ENCODE data around the gene SLC9A6. TPM values are rescaled to one million over a fixed set of nuclear protein-coding genes. Genes with fewer than 3 reads are reported as not detected.
A peak's percentile ranks its signal among the peaks of the same experiment; 100 is the strongest.

Gene SLC9A6
- total RNA-seq (2016; rRNA removed; fragmentation: Illumina TruSeq; extraction: Trizol) (5.1 and 8.0 TPM in 2 replicates), polyA plus RNA-seq (2011; rRNA removed) (3.9 TPM in 2 replicates), polyA minus RNA-seq (2011; rRNA and poly(A)+ RNA removed; ENCODE audit: low replicate concordance) (12.2 and 28.7 TPM in 2 replicates), Bru-seq, nascent RNA (percentile 41 among the genes with signal in this experiment), BruChase-seq, experiment 1, labeled RNA remaining after a 6-hour chase (percentile 51 among the genes with signal in this experiment), BruChase-seq, experiment 2, labeled RNA remaining after a 2-hour chase (percentile 42 among the genes with signal in this experiment)
- total RNA-seq (2016; cell fraction: cytosol; rRNA removed; fragmentation: Illumina TruSeq; extraction: Trizol; ENCODE audit: low read depth), result 0.81 and 1.1 TPM in 2 replicates
- total RNA-seq (2016; cell fraction: insoluble cytoplasmic fraction; rRNA removed; fragmentation: Illumina TruSeq; extraction: Trizol), result 4.6 and 9.6 TPM in 2 replicates
- 2.4 and 3.5 TPM in 2 replicates for total RNA-seq (2016; cell fraction: membrane; rRNA removed; fragmentation: Illumina TruSeq; extraction: Trizol)
- 8.9 and 11.4 TPM in 2 replicates for total RNA-seq (2016; cell fraction: nucleus; rRNA removed; fragmentation: Illumina TruSeq; extraction: Trizol)
- 2.5 and 4.2 TPM in 2 replicates for polyA plus RNA-seq (2011; cell fraction: cytosol; rRNA removed)
- 1.8 and 2.2 TPM in 2 replicates for polyA plus RNA-seq (2011; cell fraction: nucleus; rRNA removed)
- polyA plus RNA-seq (2012), result 3.2 and 3.3 TPM in 2 replicates
- polyA plus RNA-seq (2016; cell fraction: cytosol; fragmentation: Illumina TruSeq; extraction: Trizol; ENCODE audit: low read depth), result 0.33 and 0.44 TPM in 2 replicates
- polyA plus RNA-seq (2016; cell fraction: insoluble cytoplasmic fraction; fragmentation: Illumina TruSeq; extraction: Trizol; ENCODE audit: low read depth), result 4.4 and 5.3 TPM in 2 replicates
- 1.2 and 1.6 TPM in 2 replicates for polyA plus RNA-seq (2016; cell fraction: membrane; fragmentation: Illumina TruSeq; extraction: Trizol; ENCODE audit: low read depth)
- 11.4 and 13.9 TPM in 2 replicates for polyA plus RNA-seq (2016; cell fraction: nucleus; fragmentation: Illumina TruSeq; extraction: Trizol; ENCODE audit: insufficient read depth, low read depth)
- polyA minus RNA-seq (2011; cell fraction: cytosol; rRNA and poly(A)+ RNA removed), result 5.9 and 6.9 TPM in 2 replicates
- polyA minus RNA-seq (2011; cell fraction: nucleus; rRNA and poly(A)+ RNA removed), result 6.1 and 6.7 TPM in 2 replicates
- long read RNA-seq, experiment 1, partial matches to known transcripts, result 0 of 1 reads
- long read RNA-seq, experiment 1, other reads (novel, unspliced or antisense), result 1 of 1 reads
- long read RNA-seq, experiment 2, partial matches to known transcripts, result 0 of 7 reads
- long read RNA-seq, experiment 2, other reads (novel, unspliced or antisense), result 7 of 7 reads

DNA sequence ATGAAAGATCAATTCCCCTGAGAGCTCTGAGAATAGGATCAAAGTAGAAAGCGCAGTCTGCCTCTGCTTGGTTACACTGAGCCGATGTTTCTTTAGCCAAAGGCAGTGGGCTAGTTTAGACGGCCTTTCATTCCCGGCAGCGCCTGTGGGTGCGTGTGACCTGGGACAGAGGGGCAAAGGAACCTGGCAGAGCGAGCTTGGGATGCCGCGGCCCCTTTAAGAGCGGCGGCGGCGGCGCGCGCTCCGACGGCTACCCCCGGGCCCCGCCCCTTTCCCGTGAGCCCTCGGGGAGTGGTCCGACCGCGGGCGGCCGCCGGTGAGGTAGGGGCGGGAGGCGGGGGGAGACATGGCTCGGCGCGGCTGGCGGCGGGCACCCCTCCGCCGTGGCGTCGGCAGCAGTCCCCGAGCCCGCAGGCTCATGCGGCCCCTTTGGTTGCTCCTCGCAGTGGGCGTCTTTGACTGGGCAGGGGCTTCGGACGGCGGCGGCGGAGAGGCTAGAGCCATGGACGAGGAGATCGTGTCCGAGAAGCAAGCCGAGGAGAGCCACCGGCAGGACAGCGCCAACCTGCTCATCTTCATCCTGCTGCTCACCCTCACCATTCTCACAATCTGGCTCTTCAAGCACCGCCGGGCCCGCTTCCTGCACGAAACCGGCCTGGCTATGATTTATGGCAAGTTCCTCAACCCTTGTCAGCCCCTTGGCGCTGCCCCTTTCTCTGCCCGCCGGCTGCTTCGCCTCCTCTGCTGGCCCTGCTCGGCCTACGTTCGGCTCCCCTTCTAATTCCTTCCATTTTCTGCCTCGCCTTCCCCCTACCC is at the start of gene SLC9A6:
Gene SLC9A6 (plus strand): TSS at position 279 of the 816 bp plus-strand sequence. CDS start 224 bp downstream, at position 503.
- peak within 1 kb of the TSS; percentile 67 for H3K9ac ChIP-seq (ENCODE audit: insufficient read depth, low read depth, low read length)
- ChIA-PET POLR2A (interaction anchor here (1.2 to 1.4 kb wide), 2 partner anchors 11 to 12 kb away, joined by 3 to 7 read pairs; partner anchors contain the start of gene MMGT1), CTCF (ENCODE audit: low intra/inter-chr PET ratio, low total read pairs) (no interaction called here)
- FAIRE-seq, result no peak
- peak within 1 kb of the TSS; percentile 78 for H3K4me2 ChIP-seq (ENCODE audit: low read depth, low read length)
- peak within 1 kb of the TSS; percentile 38 for H3K27ac ChIP-seq (ENCODE audit: extremely low read length, insufficient read depth, low read length)
- no peaks in the 10 kb centered on the region for H3K9me3 ChIP-seq (ENCODE audit: low read length)
- no peaks in the 10 kb centered on the region for H3K27me3 ChIP-seq (ENCODE audit: control insufficient read depth in 1 of 2, insufficient read depth in 2 of 2, low read length in 2 of 2)
- H3K4me1 ChIP-seq (ENCODE audit: insufficient read depth, low read length), result no peaks in the 10 kb centered on the region; the same call in 1 of the 2 replicates
- no peaks in the 10 kb centered on the region for H3K79me2 ChIP-seq (ENCODE audit: insufficient read depth, low read length)
- intact Hi-C loops (cut with micrococcal nuclease; ENCODE audit: unreplicated experiment) (no loop called here), in situ Hi-C loops (cut with HindIII; ENCODE audit: extremely low pct_ligation_motif_present, low pct_unique_long_range_greater_than_20kb) (no loop called here)
- peak within 1 kb of the TSS; percentile 98 for H2AFZ ChIP-seq (ENCODE audit: low read length)
- no peaks in the 10 kb centered on the region for H3K36me3 ChIP-seq (replicated peaks in 1 of 2; ENCODE audit: control insufficient read depth in 1 of 2, insufficient read depth in 2 of 2, low read length in 2 of 2)
- no TSS peak for BruUV-seq (replicated peaks)
- WGBS (ENCODE audit: low lambda C conversion rate), result 2% methylated on average over 4 of the region's 68 CpGs
- peak within 1 kb of the TSS; percentile 71 to 81 (median 79) for H3K4me3 ChIP-seq (replicated peaks in 1 of 3; ENCODE audit: insufficient read depth in 1 of 3, low read depth in 2 of 3, low read length in 3 of 3)
- peak; percentile 97 for ATAC-seq
- no peaks in the 10 kb centered on the region for H4K20me1 ChIP-seq (ENCODE audit: insufficient read depth, low read length)
- peak; percentile 27 for DNase-seq (ENCODE audit: low spot score)
- TF ChIP-seq ZNF160 (CRISPR knock-in tag; IDR thresholded peaks at IDR 0.05) (no peak), ZNF777 (CRISPR knock-in tag; IDR thresholded peaks at IDR 0.05) (peak; percentile 91), ZNF180 (CRISPR knock-in tag; IDR thresholded peaks at IDR 0.05; ENCODE audit: borderline replicate concordance, low read depth) (no peak), ZNF205 (CRISPR knock-in tag; IDR thresholded peaks at IDR 0.05) (no peak), KDM5A (IDR thresholded peaks at IDR 0.05; ENCODE audit: borderline replicate concordance, low read length) (no peak), ATM (IDR thresholded peaks at IDR 0.05; ENCODE audit: borderline replicate concordance) (no peak), POLR2A (IDR thresholded peaks at IDR 0.05; ENCODE audit: insufficient read depth in 1 of 2, low read depth in 2 of 2, low read length in 2 of 2) (peak in 1 of 2 experiments; percentile 60; a peak in 2 of 4 replicates), ZNF207 (IDR thresholded peaks at IDR 0.05; ENCODE audit: borderline replicate concordance) (no peak), MAF1 (CRISPR knock-in tag; IDR thresholded peaks at IDR 0.05; ENCODE audit: borderline replicate concordance) (no peak), SOX5 (CRISPR knock-in tag; IDR thresholded peaks at IDR 0.05; ENCODE audit: borderline replicate concordance) (no peak)
- TF ChIP-seq, protein P1, sequence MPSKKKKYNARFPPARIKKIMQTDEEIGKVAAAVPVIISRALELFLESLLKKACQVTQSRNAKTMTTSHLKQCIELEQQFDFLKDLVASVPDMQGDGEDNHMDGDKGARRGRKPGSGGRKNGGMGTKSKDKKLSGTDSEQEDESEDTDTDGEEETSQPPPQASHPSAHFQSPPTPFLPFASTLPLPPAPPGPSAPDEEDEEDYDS (CRISPR knock-in tag; IDR thresholded peaks at IDR 0.05), result peak; percentile 41; the same call in 1 of the 2 replicates
